Stimulated activated CD8-positive, alpha-beta memory T cell treated with anti-CD3 and anti-CD28 coated beads, Interleukin-7, amount 100 ng/mL, for 24 hours (primary cell): ENCODE results near the gene OR52E4.

ENCODE experiments used
- DNase-seq: peaks from one replicate; pipeline ENCODE4 v3.0.0-alpha.2; 2020; ENCODE audit warnings: low read depth

Gene OR52E4

GRCh38 chr11:5880329-5880728, at the start of gene OR52E4:
TSS of gene OR52E4 (plus strand) at chr11:5880629. CDS start at chr11:5884293, 3,664 bp downstream.
- no peak for DNase-seq

GRCh38 chr11:5831196-5831829, 49.1 kb upstream of the OR52E4 start:
- no peak for DNase-seq

- no peak for DNase-seq
These were observed 47.0 kb upstream of the OR52E4 start for GRCh38 chr11:5833446-5833845.

GRCh38 chr11:5837695-5838094, 42.7 kb upstream of the OR52E4 start:
- no peak for DNase-seq

- DNase-seq, result no peak
These were observed 38.6 kb upstream of the OR52E4 start, which contains the start of gene OR52E6 for GRCh38 chr11:5841797-5842196. TSS of gene OR52E6 (minus strand) at chr11:5841897. CDS start at chr11:5841897, 0 bp downstream.

GRCh38 chr11:5846701-5847100, 33.7 kb upstream of the OR52E4 start:
- DNase-seq, result no peak

- DNase-seq, result no peak
These were observed 32.7 kb upstream of the OR52E4 start for GRCh38 chr11:5847711-5848110.

GRCh38 chr11:5851002-5851401, 29.4 kb upstream of the OR52E4 start:
- DNase-seq, result no peak

GRCh38 chr11:5857590-5857989, 22.8 kb upstream of the OR52E4 start, which contains the start of gene OR52E8:
TSS of gene OR52E8 (minus strand) at chr11:5857690. CDS start at chr11:5857690, 0 bp downstream.
- DNase-seq, result no peak

- DNase-seq, result no peak
These were observed 14.6 kb upstream of the OR52E4 start for GRCh38 chr11:5865826-5866225.

- no peak for DNase-seq
These were observed 1.9 kb upstream of the OR52E4 start for GRCh38 chr11:5878564-5878963.

- no peak for DNase-seq
These were observed 1.3 kb downstream of the OR52E4 start for GRCh38 chr11:5881756-5882155.

- no peak for DNase-seq
These were observed 6.7 kb downstream of the OR52E4 start for GRCh38 chr11:5887172-5887571.

GRCh38 chr11:5887661-5888060, 7.2 kb downstream of the OR52E4 start:
- DNase-seq, result no peak

GRCh38 chr11:5891216-5891800, 10.9 kb downstream of the OR52E4 start:
- no peak for DNase-seq

- no peak for DNase-seq
These were observed 12.5 kb downstream of the OR52E4 start, which contains the start of gene OR52E5 for GRCh38 chr11:5892908-5893307. TSS of gene OR52E5 (plus strand) at chr11:5893208. CDS start at chr11:5900777, 7,569 bp downstream.

GRCh38 chr11:5899534-5899933, 19.1 kb downstream of the OR52E4 start:
- no peak for DNase-seq

GRCh38 chr11:5910540-5910939, 30.1 kb downstream of the OR52E4 start:
- no peak for DNase-seq

- no peak for DNase-seq
These were observed 42.5 kb downstream of the OR52E4 start for GRCh38 chr11:5922749-5923426.

- DNase-seq, result no peak
These were observed 43.0 kb downstream of the OR52E4 start for GRCh38 chr11:5923427-5923776.

GRCh38 chr11:5923794-5924193, 43.4 kb downstream of the OR52E4 start:
- no peak for DNase-seq

GRCh38 chr11:5928271-5928670, 47.8 kb downstream of the OR52E4 start:
- no peak for DNase-seq

- no peak for DNase-seq
These were observed 48.4 kb downstream of the OR52E4 start for GRCh38 chr11:5928811-5929210.
